Measurements from ENCODE around the gene GALT. TPM values are rescaled to one million over a fixed set of nuclear protein-coding genes. Genes with fewer than 3 reads are reported as not detected.

Gene GALT
- total RNA-seq, 2 donors from 2014 or later = 44.3 to 49.3 TPM

DNA sequence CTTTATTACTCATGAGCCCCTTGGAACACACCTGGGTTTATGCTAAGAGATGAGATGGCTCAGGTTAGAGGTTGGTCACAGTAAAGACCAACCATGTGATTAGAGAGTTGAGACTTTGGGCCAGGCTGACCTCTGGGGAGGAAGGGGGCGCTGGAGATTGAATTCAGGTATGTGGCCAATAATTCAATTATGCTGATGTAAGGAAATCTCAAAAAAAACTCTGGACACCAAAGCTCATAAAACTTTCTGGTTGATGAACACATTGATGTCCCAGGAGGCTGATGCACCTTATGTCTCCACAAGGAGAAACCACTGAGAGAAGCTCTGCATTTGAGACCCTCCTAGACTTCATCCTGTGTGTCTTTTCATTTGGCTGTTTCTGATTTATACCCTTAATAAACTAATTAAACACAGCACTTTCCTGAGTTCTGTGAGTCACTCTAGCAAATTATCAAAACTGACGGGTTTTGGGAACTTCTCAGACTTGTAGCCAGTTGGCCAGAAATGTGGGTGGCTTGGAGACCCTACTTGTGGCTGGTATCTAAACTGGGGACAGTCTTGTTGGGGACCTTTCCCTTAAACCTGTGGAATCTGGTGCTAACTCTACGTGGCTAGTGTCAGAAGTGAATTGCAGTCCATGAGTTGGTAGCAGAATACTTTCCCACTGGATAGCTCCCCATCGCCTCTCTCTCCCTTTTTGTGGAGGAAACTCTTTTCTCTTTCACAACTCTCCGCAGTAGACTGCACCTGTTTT, 23.5 kb downstream of the GALT start:
- Mint-ChIP-seq H3K36me3 (ENCODE audit: low read depth) (peaks cover 20% of the 10 kb centered on the region), H3K4me3 (no peak overlapping the region), H3K27ac (no peak overlapping the region), H3K4me1 (peaks cover 26% of the 10 kb centered on the region), H3K27me3 (ENCODE audit: insufficient read depth) (peaks cover 9% of the 10 kb centered on the region), H3K9me3 (peaks cover 16% of the 10 kb centered on the region)
- Histone ChIP-seq H3K4me3 (ENCODE audit: low read length) (peak overlapping the region; percentile 62), H3K9me3 (ENCODE audit: control insufficient read depth, low read length) (peaks cover 13% of the 10 kb centered on the region), H3K4me1 (ENCODE audit: control insufficient read depth, insufficient read depth, low read length) (peaks cover 7% of the 10 kb centered on the region), H3K9ac (ENCODE audit: extremely low read depth, low read length, poor library complexity, severe bottlenecking) (no peak overlapping the region), H3K36me3 (ENCODE audit: control insufficient read depth, insufficient read depth, low read length) (peaks cover 13% of the 10 kb centered on the region), H3K27ac (ENCODE audit: low read depth, low read length) (no peak overlapping the region), H3K27me3 (ENCODE audit: control insufficient read depth, insufficient read depth, low read length, poor library complexity, severe bottlenecking) (no peaks in the 10 kb centered on the region)
- WGBS, 2 experiments (ENCODE audit: insufficient coverage in 1 of 2, insufficient read length in 1 of 2) = 94 to 96% methylated on average over 3 to 5 of the region's 5 CpGs
- no peak for DNase-seq
- TF ChIP-seq, protein P1, sequence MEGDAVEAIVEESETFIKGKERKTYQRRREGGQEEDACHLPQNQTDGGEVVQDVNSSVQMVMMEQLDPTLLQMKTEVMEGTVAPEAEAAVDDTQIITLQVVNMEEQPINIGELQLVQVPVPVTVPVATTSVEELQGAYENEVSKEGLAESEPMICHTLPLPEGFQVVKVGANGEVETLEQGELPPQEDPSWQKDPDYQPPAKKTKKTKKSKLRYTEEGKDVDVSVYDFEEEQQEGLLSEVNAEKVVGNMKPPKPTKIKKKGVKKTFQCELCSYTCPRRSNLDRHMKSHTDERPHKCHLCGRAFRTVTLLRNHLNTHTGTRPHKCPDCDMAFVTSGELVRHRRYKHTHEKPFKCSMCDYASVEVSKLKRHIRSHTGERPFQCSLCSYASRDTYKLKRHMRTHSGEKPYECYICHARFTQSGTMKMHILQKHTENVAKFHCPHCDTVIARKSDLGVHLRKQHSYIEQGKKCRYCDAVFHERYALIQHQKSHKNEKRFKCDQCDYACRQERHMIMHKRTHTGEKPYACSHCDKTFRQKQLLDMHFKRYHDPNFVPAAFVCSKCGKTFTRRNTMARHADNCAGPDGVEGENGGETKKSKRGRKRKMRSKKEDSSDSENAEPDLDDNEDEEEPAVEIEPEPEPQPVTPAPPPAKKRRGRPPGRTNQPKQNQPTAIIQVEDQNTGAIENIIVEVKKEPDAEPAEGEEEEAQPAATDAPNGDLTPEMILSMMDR (conservative IDR thresholded peaks at IDR 0.05) = no peak

DNA sequence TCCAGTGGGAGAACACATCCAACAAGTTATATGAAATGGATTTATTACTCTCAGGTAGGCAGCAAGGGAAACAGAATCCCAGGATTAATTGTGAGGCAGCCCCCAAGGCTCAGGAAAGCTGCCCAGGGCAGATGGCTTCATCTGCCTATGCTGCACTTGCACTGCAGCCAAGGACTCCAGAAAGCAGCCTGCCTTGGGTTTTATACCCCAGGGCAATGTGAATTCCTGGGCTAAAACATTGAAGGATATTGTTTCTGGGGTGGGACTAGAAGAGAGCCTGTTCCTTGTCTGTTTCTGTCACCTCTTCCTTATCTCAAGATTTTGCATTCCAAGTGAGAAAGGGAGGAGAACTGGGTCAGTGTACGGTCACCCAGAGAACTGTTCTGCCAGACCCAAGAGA, 24.8 kb downstream of the GALT start:
- no peak overlapping the region for H3K27ac Mint-ChIP-seq
- no peak overlapping the region for H3K27ac ChIP-seq (ENCODE audit: low read depth, low read length)
- peaks cover 16% of the 10 kb centered on the region for H3K9me3 Mint-ChIP-seq
- no peak overlapping the region for H3K4me3 Mint-ChIP-seq
- peaks cover 20% of the 10 kb centered on the region for H3K36me3 Mint-ChIP-seq (ENCODE audit: low read depth)
- 100% methylated on average over 1 of the region's 1 CpG; no CpG with 5 or more reads in 1 of the 2 experiments for WGBS, 2 experiments (ENCODE audit: insufficient coverage in 1 of 2, insufficient read length in 1 of 2)
- H3K9ac ChIP-seq (ENCODE audit: extremely low read depth, low read length, poor library complexity, severe bottlenecking) = no peak overlapping the region
- no peaks in the 10 kb centered on the region for H3K27me3 ChIP-seq (ENCODE audit: control insufficient read depth, insufficient read depth, low read length, poor library complexity, severe bottlenecking)
- H3K4me1 Mint-ChIP-seq = peaks cover 26% of the 10 kb centered on the region
- peaks cover 13% of the 10 kb centered on the region for H3K36me3 ChIP-seq (ENCODE audit: control insufficient read depth, insufficient read depth, low read length)
- TF ChIP-seq, protein P1 (conservative IDR thresholded peaks at IDR 0.05) = no peak
- H3K4me1 ChIP-seq (ENCODE audit: control insufficient read depth, insufficient read depth, low read length) = peaks cover 7% of the 10 kb centered on the region
- H3K27me3 Mint-ChIP-seq (ENCODE audit: insufficient read depth) = peaks cover 9% of the 10 kb centered on the region
- DNase-seq = no peak
- H3K9me3 ChIP-seq (ENCODE audit: control insufficient read depth, low read length) = peaks cover 13% of the 10 kb centered on the region
- no peak overlapping the region for H3K4me3 ChIP-seq (ENCODE audit: low read length)

DNA sequence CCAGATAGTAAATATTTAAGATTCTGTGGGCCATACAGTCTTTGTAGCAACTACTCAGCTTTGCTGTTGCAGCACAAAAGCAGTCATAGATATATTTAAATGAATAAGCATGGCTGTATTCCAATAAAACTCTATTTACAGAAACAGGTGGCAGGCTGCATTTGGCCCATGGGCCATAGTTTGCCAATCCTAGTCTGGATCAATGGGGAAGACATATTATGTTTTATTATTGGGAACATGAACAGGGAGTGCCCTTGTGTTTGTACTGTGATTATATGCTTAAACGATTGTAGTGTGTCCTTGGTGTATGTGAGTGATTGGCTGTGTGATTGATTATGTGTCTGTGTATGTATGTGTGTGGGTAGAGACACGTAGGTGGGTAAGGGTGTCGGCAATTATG, 28.0 kb downstream of the GALT start:
- Mint-ChIP-seq H3K27ac (no peak overlapping the region), H3K9me3 (peaks cover 12% of the 10 kb centered on the region), H3K27me3 (ENCODE audit: insufficient read depth) (peaks cover 9% of the 10 kb centered on the region), H3K4me1 (peaks cover 8% of the 10 kb centered on the region), H3K36me3 (ENCODE audit: low read depth) (peaks cover 19% of the 10 kb centered on the region), H3K4me3 (no peak overlapping the region)
- no peak for DNase-seq
- Histone ChIP-seq H3K9ac (ENCODE audit: extremely low read depth, low read length, poor library complexity, severe bottlenecking) (no peak overlapping the region), H3K27me3 (ENCODE audit: control insufficient read depth, insufficient read depth, low read length, poor library complexity, severe bottlenecking) (no peaks in the 10 kb centered on the region), H3K9me3 (ENCODE audit: control insufficient read depth, low read length) (peaks cover 8% of the 10 kb centered on the region), H3K36me3 (ENCODE audit: control insufficient read depth, insufficient read depth, low read length) (peaks cover 8% of the 10 kb centered on the region), H3K4me3 (ENCODE audit: low read length) (no peak overlapping the region), H3K4me1 (ENCODE audit: control insufficient read depth, insufficient read depth, low read length) (no peaks in the 10 kb centered on the region), H3K27ac (ENCODE audit: low read depth, low read length) (no peak overlapping the region)
- TF ChIP-seq, protein P1 (conservative IDR thresholded peaks at IDR 0.05) = no peak
- WGBS, 2 experiments (ENCODE audit: insufficient coverage in 1 of 2, insufficient read length in 1 of 2) = 91 to 100% methylated on average over 1 to 3 of the region's 3 CpGs

Data from endodermal cell (in vitro differentiated cells).